GM21447 (cell line): ENCODE results near the gene SASH1.

Source experiments
- ATAC-seq: cut with Tn5 transposase; IDR thresholded peaks from one replicate; pipeline ENCODE4 v1.9.1; 2021; ENCODE audit not compliant: unreplicated experiment

The SASH1 gene

GRCh38 chr6:148429423-148429822 is 86.8 kb downstream of the SASH1 start:
- no peak for ATAC-seq

- no peak for ATAC-seq
Observed at GRCh38 chr6:148430897-148431296, 88.3 kb downstream of the SASH1 start.

- ATAC-seq = no peak
Observed at GRCh38 chr6:148431413-148431812, 88.8 kb downstream of the SASH1 start.

GRCh38 chr6:148431840-148432239 is 89.2 kb downstream of the SASH1 start:
- ATAC-seq = no peak

GRCh38 chr6:148432462-148433195 is 90.0 kb downstream of the SASH1 start:
- ATAC-seq = no peak

GRCh38 chr6:148435386-148435785 is 92.7 kb downstream of the SASH1 start:
- no peak for ATAC-seq

GRCh38 chr6:148436466-148436865 is 93.8 kb downstream of the SASH1 start:
- ATAC-seq = no peak

- no peak for ATAC-seq
Observed at GRCh38 chr6:148438632-148439031, 96.0 kb downstream of the SASH1 start.

- ATAC-seq = no peak
Observed at GRCh38 chr6:148440016-148440415, 97.4 kb downstream of the SASH1 start.

- no peak for ATAC-seq
Observed at GRCh38 chr6:148440877-148441453, 98.3 kb downstream of the SASH1 start.

- ATAC-seq = no peak
Observed at GRCh38 chr6:148441454-148441911, 98.8 kb downstream of the SASH1 start.

GRCh38 chr6:148443798-148444560 is 101.3 kb downstream of the SASH1 start:
- no peak for ATAC-seq

GRCh38 chr6:148445116-148445515 is 102.5 kb downstream of the SASH1 start:
- ATAC-seq = no peak

- no peak for ATAC-seq
Observed at GRCh38 chr6:148445620-148446019, 103.0 kb downstream of the SASH1 start.

GRCh38 chr6:148446681-148447080 is 104.0 kb downstream of the SASH1 start:
- ATAC-seq = no peak

- no peak for ATAC-seq
Observed at GRCh38 chr6:148447521-148448230, 105.0 kb downstream of the SASH1 start.

GRCh38 chr6:148448369-148449012 is 105.9 kb downstream of the SASH1 start:
- ATAC-seq = no peak

- ATAC-seq = no peak
Observed at GRCh38 chr6:148450866-148451265, 108.2 kb downstream of the SASH1 start.

GRCh38 chr6:148451690-148452089 is 109.1 kb downstream of the SASH1 start:
- ATAC-seq = no peak

GRCh38 chr6:148452876-148453275 is 110.2 kb downstream of the SASH1 start:
- ATAC-seq = no peak

GRCh38 chr6:148453906-148454305 is 111.3 kb downstream of the SASH1 start:
- ATAC-seq = no peak
